NCI-H526 treated with DMSO at 0.1 percent for 48 hours (cell line): ENCODE measurements around the gene CLTA.
"Not testable (repeated sequence)": the region's sequence is repeated elsewhere in the genome, so short reads cannot be mapped to it uniquely, and the experiment has no call there.

Source experiments
- DNase-seq: peaks from one replicate; lab custom pipeline; 2025; lab: John Stamatoyannopoulos, UW

Gene CLTA

GRCh38 chr9:36239675-36240074 is 49.0 kb downstream of the CLTA start:
- DNase-seq: not testable (repeated sequence)

DNA sequence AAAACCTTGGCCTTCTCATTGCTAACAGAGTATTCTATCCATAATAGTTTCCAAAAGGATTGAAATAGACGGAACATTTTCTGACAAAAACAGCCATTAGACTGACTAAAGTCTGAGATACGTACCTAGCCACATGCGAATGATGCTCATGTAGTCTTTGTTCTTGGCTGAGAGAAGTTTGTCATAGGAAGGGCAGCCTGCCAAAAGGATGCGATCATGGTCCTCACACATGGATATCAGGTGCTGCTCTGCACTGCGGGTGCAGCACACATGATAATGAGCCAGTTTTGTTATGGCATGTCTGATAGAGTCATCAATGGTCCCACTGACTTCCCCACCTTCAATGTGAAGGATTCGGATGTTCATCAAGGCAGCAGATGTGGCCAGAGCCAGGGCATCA is 55.2 kb downstream of the CLTA start:
- DNase-seq: no peak

DNA sequence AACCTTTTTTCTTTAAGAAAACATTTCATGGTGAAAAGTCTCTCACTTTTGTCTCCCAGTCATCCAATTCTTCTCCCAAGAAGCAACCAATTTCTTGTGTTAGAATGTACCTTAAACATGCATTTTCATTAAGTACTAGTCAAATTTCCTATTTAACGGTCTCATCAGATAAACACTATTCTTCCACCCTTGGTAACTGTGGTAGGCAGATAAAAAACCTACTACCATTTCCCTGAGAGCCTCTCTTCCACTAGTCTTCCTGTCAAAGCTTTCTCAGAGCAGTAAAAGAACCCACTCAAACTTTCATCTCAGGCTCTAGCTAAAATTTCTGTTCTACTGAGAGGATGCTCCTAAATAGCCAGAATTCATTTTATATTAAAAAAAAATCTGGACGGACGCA is 56.6 kb downstream of the CLTA start:
- DNase-seq: no peak

DNA sequence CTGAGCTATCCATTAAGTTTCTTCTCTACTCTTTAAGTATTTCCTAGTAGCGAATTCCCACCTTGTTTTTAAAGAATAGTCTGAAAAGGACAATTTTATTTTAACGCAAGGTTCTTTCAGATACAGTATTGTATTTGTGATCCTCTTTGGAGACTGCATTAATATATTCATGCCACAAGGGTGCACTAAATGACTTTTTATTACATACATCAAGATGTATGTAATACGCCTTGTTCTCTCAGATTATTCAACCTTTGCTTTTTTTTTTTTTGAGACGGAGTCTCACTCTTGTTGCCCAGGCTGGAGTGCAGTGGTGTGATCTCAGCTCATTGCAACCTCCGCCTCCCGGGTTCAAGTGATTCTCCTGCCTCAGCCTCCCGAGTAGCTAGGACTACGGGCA is 57.3 kb downstream of the CLTA start:
- not testable (repeated sequence) for DNase-seq

- DNase-seq: no peak
Observed at GRCh38 chr9:36249189-36249588, 58.5 kb downstream of the CLTA start.

DNA sequence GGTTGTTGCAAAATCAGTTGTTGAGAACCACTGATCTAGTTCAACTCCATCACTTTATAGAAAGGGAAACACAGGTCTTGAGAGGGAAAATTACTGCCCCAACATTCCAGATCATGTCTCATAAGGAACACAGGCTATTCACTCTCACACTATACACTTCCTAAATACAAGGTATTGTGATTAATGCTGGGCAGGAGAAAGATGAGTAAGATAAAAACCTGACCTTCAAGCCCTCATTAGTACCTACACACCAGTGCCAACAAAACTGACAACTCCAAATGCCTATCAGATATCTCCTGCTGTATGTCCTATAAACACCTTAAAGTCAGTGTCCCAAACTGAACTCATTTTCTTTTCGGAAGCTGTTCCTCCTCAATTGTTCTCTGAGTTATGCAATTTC is 59.4 kb downstream of the CLTA start:
- no peak for DNase-seq

GRCh38 chr9:36251428-36251827 is 60.7 kb downstream of the CLTA start:
- no peak for DNase-seq

DNA sequence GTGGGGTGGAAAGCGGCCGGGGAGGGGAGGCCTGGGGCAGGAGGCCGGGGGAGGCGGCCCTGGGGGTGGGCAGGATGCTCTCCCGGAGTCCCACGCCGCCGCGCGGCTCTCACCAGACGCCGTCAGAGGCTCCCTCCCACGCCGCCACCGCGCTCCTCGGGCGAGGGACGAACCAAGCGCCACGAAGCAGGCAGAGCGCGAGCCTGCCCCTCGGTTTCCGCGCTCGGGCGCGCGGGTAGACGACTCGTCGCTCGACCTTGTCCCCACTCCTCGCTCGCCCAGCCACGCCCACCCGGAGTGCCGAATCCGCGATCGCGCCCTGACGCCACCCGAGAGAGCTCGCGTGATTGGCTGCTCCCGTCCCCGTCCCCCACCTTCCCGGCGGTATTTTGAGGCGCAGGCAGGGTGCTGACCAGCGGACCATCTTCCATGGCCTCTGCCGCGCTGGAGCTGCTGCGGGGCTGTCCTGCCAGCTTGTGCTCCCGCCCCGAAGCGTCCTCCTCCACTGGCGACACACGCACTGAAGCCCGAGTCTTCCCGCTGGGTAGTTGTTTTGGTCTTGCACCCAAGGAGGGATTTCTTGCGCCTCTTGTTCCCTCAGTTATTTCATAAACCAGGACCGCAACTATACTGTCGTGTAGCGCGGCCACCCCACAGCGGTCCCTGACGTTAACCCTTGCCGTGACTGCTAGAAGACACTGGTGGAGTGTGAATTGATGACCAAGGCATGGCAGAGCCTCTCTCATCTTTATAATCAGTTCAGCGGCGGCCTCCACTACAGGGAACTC is 67.7 kb downstream of the CLTA start, which contains the start of gene GNE:
TSS of gene GNE (minus strand) at position 241 of the 788 bp plus-strand sequence. CDS start 9,093 bp downstream, outside the sequence.
- DNase-seq: peak; percentile 77

DNA sequence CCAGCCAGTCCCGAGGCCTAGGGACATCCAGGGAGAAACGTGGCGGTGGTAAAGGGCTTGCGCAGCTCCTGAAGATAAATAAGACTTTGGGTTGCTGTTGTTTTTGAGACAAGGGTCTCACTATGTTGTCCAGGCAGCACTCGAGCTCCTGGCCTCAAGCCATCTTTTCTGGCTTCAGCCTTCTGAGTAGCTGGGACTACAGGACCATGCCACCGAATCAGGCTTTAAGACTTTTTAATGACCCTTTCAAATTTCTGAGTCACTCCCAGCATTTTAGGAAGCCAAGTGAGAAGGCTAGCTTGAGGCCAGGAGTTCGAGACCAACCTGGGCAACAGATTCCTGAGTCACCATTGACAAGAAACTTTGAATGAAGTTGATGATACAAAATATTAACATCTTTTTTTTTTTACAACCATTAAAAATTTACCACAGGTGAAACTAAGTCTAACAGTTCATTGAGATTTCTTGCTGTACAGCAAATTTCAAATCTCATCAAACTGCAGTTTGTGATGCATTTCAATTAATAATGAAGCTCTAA is 68.3 kb downstream of the CLTA start:
- DNase-seq: no peak
